Hepatic stellate cell (primary cell): ENCODE data around the gene NCK2.
A peak's percentile ranks its signal among the peaks of the same experiment; 100 is the strongest.

Experiments used
- DNase-seq: peaks from one replicate; pipeline ENCODE4 v3.0.0; 2011; ENCODE audit warnings: low spot score

The NCK2 gene

DNA sequence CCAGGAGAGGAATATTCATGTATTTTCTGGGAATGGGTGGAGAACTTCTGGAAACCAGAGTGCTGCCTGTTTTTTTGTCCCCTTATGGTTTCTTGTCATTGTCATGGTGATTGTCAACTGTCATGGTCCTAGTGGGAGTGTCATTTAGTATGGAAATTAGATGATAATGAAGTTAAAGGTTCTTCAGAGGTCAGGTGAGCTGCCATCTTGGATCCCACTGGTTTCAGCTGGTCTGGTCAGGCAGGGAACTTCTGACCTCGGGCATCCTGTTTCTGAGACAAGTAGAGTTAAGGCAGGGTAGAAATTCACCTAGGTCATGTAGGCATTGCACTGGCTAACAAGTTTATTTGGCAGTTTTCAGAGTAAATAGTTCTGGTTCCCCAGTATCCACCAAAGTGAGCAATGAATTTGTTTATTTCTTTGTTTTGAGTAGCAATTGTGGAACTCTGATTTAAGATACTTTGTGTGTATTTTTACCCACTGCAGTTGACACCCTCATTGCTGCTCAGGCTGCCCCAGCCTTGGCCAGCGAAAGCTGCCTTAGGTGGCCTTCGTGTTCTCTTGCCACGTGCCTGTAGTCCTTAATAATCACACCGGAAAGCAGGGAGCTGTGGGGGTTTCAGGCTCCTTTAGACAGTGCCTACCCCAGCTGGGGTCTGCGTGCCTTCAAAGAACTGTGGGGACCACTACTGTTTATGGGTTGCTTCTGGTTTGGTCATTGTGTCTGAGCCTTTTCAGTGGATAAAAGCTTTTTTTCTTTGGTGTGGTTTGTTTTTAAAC lies 48.7 kb downstream of the NCK2 start:
- DNase-seq: no peak

DNA sequence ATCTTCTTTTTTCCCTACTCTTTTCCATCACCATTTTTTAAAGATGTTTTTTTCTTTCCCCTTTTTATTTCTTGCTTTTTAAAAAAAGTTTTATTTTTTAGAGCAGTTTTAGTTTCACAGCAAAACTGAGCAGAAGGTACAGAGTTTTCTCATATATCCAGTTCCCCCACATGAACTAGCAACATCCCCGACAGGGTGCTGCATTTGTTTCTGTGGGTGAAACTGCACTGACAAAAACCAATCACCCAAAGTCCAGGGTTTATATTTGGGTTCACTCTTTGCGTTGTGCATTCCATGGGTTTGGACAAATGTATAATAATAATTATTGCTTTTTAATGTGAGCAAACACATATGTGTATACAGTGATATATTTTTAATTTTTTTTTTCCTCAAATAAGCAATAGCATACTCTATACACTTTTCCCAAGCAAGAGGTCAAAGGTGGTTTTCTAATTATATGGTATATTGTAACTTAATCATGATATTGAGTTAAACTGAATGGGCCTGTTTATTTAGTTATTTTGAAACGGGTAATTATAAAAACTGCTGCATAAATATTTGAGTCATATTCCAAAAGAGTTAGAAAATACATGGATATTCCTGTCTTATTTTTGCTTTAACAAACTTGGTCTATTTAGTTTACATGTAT lies 50.3 kb downstream of the NCK2 start:
- DNase-seq: no peak

DNA sequence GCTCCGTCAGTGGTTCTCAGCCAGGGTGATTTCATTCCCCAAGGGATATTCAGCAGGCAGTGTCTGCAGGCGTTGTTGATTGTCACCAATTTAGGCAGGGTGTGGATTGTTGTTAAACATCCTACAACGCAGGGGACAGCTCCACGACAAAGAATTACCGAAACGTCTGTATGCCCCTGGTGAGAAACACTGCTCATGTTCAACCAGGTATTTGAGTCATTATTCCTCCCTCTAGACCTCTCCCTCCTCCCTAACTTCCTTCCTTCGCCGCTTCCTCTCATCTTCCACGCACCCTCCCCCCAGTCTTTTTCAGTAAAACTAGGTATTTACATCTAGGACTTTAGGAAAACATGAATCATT lies 50.8 kb downstream of the NCK2 start:
- no peak for DNase-seq

DNA sequence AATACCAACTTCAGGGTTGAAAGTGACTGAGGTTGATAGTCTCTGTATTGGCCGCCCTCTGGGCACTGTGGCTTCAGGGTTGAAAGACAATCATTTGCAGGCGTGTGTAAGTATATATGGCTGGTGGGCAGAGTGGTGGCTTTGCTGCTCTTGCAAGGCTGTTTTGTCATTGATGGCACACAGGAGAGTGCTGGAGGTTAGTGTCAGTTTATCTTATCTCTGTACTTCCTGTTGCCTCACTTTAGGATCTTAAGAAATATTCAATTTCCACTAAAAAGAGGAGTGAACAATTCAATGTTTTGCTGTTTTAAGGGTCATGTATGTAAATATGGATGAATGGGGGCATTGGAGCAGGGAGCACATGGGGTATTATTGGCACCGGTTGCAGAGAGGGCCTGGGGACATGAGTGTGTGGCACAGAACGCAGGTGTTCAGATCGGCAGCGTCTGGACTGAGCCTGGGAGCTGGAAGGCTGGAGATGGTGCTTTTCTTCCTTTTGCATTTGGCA lies 51.5 kb downstream of the NCK2 start:
- no peak for DNase-seq

DNA sequence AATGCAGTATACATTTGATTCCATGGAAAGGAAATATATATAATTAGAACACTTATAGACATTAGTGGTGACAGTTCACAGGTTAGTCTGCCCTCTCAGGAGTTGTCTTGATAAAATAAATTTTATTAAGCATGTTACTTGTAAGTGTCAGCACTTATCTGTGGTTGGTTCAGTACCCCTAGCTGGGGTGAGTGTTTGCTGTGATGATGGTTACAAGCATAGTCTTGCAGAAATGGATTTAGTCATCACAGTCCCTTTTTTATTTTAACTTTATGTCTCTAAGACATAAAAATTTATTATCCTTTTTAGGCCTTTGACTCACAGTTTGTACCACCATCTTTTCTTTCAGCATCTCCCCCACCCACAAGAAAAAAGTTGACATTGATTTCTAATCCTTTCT lies 52.1 kb downstream of the NCK2 start:
- DNase-seq: no peak

DNA sequence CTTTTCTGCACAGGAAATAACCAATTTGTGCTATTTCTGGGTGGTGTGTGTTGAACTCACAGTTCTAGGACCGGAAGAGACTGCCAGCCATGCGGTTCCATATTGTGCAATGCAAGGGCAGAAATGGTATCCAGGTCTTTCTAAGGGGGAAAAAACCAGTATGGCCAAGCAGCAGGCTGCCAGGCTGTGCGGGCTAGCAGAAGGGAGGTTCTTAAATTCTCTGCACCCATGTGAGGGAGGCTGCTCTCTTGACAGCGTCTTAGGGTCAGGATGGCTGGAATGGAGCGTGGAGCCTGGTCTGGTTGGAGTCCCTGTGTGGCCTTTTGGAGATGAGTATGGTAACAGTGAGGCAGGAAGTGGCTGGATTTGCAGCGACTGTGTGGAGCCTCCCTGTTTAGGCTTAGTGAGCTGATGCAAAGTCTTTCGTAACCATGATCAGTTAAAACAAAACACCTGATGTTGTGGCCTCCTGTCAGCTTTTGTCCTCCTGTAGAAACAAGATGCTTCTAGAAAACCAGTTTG lies 52.6 kb downstream of the NCK2 start:
- DNase-seq: no peak

DNA sequence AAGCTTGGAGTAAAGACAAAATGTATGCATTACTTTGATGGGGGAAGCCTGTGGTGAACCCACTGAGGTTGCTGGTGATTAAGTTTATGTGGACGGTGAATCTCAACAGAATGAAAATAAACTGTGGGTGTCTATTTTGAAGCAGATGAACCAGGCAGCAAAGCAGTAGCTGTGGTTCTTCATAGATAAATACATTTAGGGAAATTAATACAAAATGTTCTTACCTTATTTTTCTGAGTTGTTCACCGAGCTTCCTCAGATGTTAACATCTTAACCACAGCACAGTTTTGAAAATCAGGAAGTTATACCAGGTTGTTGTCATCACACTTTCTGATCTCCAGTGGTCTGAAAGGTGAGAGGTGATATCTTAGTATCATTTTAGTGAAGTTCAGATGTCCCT lies 53.9 kb downstream of the NCK2 start:
- no peak for DNase-seq

DNA sequence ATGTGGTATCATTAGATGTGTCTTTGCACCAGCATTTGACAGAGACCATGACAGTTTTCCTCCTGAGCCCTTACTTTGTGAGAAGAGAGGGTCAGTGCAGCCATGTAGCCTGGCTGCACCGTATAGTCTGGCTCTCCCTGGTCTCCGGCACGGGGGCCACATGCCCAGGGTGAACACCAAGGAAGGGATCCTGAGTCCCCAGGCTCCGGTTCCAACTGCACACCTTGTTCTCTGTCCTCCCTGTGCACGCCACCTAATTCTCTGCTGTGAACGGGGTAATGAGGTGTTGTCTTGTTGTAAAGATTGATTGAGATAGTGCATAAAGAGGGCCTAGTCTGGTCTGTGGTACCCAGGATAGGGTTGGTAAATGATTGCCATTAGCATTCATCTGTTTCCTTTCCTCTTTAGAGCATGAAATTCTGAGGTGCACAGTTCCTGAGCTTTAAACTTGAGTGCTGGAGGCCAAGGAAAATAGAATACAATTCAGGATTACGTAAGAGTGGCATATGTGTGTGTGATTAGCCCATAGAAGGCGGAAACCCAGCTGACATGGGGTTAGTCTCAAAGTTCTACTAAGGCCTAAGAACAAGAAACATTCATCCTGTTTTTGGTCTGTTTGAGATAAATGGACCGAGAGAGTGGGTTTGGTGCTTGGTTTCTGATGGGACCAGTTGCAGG lies 55.5 kb downstream of the NCK2 start:
- DNase-seq: no peak

DNA sequence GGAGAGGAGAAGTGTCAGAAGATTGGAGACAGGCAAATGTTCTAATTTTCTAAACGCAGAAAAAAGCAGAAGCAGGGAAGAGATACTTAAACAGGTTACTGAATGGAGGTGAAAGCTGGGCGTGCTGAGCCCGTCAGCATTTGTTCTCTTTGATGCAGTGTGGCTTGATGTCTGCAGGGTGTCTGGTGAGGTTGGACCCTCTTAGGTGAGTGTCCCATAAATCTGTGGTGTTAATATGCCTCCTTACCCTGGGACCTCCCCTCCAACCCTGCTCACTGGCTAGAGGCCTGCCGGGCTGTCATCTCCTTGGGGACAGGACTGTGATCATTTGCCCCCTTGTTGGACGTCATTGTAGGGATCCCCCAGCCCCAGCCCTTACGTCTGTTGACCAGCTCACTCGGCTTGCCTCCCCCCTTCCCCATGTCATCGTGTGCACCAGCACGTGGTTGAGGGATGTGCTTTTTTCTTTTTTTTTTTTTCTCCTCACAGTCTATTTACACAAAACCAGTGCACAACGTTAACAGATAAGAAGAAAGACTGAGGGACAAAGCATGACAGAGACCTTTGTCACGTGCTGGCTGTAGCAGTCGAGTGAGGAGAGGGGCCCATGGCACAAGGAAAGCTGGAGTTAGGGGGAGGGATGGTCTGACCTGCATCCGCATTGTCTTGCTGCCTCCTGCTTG lies 56.4 kb downstream of the NCK2 start:
- DNase-seq: no peak

DNA sequence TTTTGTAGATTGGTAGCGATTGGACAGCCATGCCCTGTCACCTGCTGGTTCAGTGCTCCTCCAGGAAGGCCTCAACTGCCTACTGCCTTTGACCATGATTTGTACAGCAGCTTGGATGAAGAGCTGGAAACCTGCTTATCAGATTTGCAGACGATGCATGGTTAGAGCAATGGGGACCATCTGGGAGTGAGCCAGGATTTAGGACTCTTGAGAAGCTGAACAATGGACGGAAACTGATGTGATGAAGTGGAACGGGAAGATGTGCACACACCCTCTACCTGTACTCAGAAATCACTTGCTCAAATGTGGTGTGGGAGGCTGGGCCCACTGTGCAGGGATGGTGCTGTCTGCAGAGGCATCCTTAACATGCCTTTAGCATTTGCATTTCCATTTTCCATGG lies 57.2 kb downstream of the NCK2 start:
- no peak for DNase-seq

DNA sequence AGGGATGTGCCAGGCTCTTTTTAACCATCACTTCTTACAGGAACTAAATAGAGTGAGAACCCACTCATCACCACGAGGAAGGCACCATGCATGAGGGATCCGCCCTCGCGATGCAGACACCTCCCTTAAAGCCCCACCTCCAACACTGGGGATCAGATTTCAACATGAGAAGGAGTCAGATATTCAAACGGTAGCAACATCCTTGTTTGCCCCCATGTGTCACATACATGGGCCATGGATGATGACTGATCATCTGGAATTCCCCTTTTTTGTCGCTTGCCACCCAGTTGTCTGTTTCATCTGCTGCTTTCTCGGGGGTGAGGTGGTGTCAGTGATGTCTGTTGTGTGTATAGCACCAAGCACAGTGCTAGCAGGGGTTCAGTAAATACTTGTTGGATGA lies 57.9 kb downstream of the NCK2 start:
- no peak for DNase-seq

DNA sequence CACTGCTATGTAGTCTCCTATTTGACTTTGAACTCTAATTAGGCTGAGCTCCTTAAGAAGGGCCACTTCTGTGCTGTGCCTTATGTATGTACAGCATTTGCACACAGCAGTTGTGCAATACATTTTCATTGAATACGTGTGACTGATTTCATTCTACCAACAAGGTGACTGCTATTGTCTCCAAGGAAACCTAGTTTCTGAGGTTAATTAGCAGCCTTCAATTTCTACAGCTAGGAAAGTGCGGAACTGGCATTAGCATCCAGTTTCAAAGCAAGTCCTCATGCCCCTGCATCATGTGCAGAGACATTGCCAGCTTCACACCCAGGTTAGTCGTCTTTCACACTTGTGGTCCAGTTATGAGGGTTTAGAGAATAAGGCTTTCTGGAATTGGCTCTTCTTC lies 58.6 kb downstream of the NCK2 start:
- no peak for DNase-seq

DNA sequence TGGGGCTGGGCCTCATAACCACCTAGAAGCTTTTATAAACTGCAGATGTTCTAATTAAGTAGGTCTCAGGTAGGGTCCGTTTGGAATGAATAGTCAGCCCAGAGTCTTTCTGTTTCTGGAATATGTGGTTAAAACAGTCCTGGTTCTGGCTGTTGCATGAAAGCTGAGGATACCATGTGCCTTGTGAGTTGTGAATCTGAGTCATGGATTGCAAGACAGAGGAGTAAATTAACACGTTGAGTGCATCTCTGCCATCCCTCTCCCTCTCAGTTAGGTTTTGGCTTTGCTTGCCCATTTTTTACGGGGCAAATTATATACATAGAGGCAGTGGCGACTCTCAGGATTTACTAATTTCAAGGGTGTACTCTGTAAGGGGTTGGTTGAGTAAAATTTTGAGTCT lies 59.1 kb downstream of the NCK2 start:
- no peak for DNase-seq

DNA sequence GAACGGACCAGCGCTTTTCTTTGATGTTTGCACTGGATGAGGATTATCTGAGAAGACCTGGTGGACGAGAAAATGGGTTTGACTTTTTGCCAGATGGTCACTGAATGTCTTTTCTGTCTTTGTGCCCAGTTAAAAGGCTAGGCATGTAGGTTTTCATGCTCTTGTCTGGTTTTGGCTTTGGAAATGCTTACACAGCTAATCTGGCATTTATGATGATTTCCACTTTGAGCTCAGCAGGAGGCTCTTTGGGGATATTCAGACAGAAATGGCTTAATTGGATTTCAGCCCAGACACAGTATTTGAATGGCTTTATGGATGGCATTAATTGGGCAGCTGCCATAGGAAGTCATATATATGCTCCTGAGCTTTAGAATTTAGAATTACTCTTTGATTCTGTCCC lies 59.6 kb downstream of the NCK2 start:
- DNase-seq: no peak

DNA sequence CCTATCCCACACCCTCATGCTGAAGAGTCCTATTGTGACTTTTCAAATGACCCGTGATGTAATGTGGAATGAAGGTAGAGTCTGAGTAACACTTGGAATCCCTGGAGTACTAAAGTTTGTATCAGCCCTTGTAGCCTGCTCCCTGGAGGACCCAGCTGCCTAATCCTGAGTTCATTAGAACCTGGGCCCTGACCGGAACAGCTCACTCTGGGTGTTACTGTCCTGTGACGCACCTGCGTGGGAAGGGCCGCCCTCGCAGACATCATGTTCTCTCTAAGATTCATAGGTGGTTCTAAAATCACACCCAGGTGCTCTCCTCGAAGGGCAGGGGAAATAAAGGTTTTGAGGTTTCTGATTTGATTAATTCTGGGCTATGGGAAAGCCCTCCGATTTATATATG lies 62.3 kb downstream of the NCK2 start:
- no peak for DNase-seq

DNA sequence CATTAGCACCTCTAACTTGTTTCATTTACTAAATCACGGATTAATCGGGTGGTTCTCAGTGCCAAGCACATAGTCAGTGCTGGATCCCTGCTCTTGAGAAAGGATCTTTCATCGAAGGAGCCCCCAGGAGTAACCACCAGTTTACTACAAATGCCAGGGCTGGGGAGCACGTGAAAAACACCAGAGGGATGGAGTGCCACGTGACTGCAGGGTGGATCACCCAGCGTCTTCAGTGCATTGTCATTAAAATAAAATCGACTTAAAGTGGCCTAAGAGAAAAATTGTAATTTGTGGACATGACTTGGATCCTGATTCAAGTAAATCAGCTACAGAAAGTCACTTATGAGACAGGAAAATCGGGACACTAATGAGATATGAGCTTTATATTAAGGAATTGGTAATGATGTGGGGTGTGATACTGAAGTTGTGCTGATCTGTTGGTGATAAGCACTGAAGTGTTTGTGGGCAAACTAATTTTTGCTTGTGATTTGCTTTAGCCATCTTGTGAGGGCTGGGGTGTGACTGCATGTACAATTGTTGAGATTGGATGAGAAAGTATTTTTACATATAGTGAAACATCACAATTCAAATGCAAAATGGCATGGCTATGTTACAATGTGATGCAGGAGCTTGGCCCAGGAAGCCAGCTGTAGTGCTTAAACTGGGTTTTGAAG lies 63.8 kb downstream of the NCK2 start:
- no peak for DNase-seq

DNA sequence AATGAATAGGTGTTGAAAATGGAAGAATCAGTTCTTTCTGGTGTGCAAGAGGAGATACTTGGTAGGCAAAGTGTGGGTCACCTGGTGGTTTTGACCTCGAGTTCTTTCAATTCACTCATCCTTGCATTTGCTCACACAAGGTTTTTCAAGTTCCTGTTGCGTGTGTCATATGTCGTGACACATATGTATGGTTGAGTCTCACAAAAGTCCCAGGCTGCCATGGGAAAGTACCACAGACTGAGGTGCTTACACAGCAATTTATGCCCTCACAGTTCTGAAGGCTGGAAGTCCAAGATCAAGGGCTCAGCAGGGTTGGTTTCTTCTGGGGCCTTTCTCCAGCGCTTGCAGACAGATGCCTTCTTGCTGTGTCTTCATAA lies 64.4 kb downstream of the NCK2 start:
- DNase-seq: no peak

DNA sequence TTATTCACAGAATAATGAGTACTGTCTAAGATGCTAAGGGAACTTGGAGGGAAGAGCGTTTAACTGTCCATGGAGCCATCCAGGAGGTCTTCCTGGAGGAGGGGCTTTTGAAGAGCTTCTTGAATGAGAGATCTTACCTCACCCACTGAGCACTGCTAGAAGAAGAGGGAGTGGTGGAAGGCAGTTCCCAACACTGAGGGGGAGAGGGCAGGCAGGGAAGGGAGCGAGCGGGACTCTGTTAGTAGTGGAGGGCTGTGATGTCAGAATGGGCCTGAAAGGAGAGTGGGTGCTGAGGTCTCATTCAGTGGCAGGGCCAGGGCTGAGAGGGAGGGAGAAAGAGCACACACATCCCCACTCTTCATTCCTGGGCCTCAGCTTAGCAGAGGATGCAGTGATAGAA lies 65.0 kb downstream of the NCK2 start:
- DNase-seq: no peak

DNA sequence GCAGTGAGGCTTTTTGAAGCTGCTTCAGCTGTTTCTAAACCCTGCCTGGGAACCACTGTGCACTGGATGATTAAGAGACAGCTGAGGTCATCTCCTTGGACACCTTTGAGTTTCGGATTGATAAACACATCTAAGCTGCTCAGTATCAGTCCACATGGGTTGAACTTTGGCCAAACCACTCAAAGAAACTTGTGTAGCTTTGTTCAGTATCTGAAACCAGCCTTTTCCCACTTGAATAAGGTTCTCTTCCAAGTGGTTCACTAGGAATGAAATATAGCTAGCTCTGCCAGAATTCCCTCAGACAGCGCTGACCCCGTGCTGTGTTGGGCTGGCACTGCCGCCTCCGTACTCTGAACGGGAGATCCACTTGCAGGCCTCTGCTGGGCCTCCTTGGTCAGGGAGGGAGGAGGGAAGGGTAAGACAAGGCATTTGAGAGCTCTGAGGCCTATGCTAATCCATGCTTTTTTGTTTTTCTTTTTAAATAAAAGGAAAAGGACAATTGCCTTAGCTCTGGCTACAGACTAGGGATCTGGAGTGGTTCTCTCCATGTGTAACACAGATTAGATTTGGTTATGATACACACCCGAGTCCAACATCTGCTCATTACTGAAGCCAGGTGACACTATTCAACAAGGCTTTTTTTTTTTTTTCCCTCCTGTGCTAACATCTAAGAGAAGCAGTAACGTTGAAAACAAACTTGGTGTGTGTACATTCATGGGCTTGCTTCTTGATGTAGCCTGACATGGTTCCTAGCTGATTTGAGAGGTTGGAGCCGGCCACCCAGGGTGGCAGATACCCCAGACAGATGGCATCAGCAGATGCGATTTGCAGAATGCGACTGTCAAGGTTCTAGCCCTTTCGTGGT lies 67.7 kb downstream of the NCK2 start:
- DNase-seq: peak; percentile 49

DNA sequence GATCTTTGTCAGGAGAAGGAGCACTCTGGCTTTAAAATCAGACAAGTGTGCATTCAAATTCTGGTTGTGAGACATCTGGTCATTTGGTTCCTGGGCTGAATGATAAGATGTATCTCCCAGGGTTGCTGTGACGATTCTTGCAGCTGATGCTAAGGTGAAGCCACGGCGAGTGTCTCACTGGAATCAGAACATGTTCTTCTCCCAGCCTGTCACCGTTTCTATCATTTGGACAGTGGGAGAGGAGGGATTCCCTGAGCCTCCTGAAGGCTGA lies 68.3 kb downstream of the NCK2 start:
- no peak for DNase-seq

DNA sequence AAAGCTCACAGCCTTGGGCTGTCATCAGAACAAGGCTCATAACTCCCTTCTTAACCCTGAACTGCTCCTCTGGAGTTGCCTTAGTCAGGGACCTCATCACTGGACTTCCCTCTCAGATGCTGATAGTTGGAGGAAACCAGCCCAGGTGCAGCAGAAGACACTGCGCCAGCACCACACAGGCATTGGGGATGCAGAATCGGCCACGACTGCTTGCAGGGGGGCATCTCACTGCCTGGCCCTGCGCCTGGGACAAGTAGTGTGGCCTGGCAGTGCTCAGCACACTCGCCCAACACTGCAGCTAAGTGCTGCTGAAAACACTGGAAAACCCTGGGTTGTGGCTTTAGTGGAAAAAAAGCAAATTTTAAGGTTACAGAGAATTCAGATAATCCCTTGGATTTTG lies 68.7 kb downstream of the NCK2 start:
- no peak for DNase-seq
